ENCODE measurements around the gene PKNOX2. TPM values are rescaled to one million over a fixed set of nuclear protein-coding genes. Genes with fewer than 3 reads are reported as not detected.

Gene PKNOX2
- total RNA-seq, 2 experiments from 2014 or later, result not detected

DNA sequence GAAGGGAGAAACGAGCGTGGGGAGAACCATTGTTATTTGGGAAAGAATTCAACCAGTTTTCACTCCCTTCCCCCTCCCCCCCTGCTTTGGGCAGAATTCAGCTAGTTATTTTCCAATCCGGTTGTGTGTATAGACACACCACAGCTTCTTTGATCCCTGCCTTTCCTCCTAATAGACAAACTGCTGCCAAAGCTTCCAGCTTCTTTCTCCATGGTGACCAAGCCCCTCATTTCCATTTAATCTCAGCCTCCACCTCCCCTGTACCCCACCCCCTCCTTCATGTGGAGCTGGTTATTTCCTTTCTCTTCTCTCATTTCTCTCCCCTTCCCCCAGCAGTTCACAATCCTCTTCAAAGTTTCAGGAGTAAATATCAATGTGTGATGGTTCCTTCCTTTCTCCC is 24.8 kb upstream of the PKNOX2 start:
- POLR2A ChIA-PET, result no interaction called here
- Mint-ChIP-seq H3K36me3 (no peaks in the 10 kb centered on the region), H3K4me3 (no peak overlapping the region), H3K4me1 (ENCODE audit: low read depth) (peaks cover 4% of the 10 kb centered on the region), H3K27ac (no peak overlapping the region), H3K9me3 (no peaks in the 10 kb centered on the region), H3K27me3 (peaks cover 30% of the 10 kb centered on the region)
- CTCF ChIA-PET, result interaction anchor here (2.9 to 5.4 kb wide), 3 partner anchors 18 to 49 kb away, joined by 11 to 51 read pairs (median 34); partner anchors contain the start of gene TMEM218
- DNase-seq, result no peak
- intact Hi-C loops (cut with micrococcal nuclease), result loop anchor here (5.0 to 10.0 kb wide), 2 partner anchors 47 to 265 kb away; no protein-coding TSS in a partner anchor

GRCh38 chr11:125140233-125140632 is 24.3 kb upstream of the PKNOX2 start:
- peaks cover 4% of the 10 kb centered on the region for H3K4me1 Mint-ChIP-seq (ENCODE audit: low read depth)
- peaks cover 26% of the 10 kb centered on the region for H3K27me3 Mint-ChIP-seq
- H3K27ac Mint-ChIP-seq, result no peak overlapping the region
- ChIA-PET CTCF (interaction anchor here (0.8 to 5.4 kb wide), 13 partner anchors 9 to 303 kb away, joined by 3 to 66 read pairs (median 6); partner anchors contain the start of gene TMEM218), POLR2A (no interaction called here)
- no peak overlapping the region for H3K4me3 Mint-ChIP-seq
- H3K9me3 Mint-ChIP-seq, result no peaks in the 10 kb centered on the region
- intact Hi-C loops (cut with micrococcal nuclease), result loop anchor here (5.0 to 10.0 kb wide), 2 partner anchors 48 to 265 kb away; no protein-coding TSS in a partner anchor
- no peaks in the 10 kb centered on the region for H3K36me3 Mint-ChIP-seq
- no peak for DNase-seq

DNA sequence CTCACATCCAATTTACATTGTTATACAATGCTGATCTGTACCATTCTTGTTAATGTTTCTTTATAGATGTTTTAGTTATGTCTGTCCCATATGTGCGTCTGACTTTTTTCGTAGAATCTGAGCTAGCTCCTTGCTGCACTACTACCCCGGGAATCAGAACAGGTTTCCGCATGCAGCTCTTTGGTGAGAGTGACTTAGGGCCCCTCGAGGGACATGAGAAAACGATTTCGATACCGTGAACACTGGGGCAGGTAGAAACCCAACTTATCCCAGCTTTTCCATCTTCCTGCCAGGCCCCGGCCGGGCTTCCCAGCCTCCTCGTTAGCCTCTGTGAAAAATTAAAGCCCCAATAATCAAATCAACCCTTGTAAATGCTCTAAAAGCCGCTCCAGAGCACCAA is 23.4 kb upstream of the PKNOX2 start:
- no peak for DNase-seq
- ChIA-PET CTCF (interaction anchor here (0.8 to 5.4 kb wide), 22 partner anchors 8 to 304 kb away, joined by 3 to 66 read pairs (median 4); partner anchors contain the start of genes CCDC15 and TMEM218), POLR2A (no interaction called here)
- Mint-ChIP-seq H3K4me3 (no peak overlapping the region), H3K27me3 (peaks cover 22% of the 10 kb centered on the region), H3K27ac (no peak overlapping the region), H3K9me3 (no peaks in the 10 kb centered on the region), H3K36me3 (no peaks in the 10 kb centered on the region), H3K4me1 (ENCODE audit: low read depth) (peaks cover 4% of the 10 kb centered on the region)
- intact Hi-C loops (cut with micrococcal nuclease), result loop anchor here (1.0 to 10.0 kb wide), 3 partner anchors 49 to 266 kb away; no protein-coding TSS in a partner anchor

DNA sequence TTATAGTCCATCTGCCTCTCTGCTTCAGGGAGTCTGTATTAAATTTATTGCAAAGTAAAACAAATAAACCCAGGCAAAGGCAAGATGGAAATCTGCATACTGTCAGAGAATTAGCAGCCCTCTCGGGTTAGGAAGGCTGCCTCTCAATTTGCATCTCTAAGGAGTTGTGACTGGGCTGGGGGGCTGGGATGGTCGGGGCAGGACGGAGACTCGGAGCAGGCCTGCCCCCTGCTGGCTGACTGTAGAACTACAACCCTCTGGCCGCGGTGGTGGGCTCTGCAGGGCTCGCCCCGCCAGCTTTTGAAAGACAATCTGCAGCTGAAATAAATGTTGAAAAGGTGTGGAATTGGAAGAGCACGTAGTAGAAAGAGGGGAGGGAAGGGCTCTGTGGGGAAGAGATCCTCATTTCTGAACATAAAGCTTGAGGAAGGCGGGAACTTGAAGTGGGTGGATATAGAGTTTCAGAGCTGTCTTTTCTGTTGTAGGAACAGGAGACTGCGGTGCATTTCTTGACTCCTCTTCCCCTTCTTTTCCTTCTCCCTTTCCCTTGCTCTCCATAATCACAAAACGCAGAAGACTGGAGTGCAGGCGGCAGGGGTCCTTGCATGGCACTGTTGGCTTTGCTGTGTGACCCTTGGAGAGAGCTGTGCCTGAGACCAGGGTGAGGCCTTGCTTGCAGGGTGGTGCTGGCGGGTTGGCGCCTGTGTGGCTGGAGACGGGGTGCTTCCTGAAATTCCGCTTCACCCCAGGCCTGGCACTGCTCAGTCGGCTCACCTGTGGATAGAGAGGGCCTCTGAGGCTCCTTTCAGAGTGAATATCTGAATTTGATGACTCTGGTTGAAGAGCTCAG is 22.6 kb upstream of the PKNOX2 start:
- no peaks in the 10 kb centered on the region for H3K9me3 Mint-ChIP-seq
- no peak overlapping the region for H3K4me3 Mint-ChIP-seq
- H3K27ac Mint-ChIP-seq, result no peak overlapping the region
- ChIA-PET CTCF (interaction anchor here (0.6 to 5.4 kb wide), 47 partner anchors 8 to 473 kb away, joined by 3 to 66 read pairs (median 4); partner anchors contain the start of genes CCDC15, HEPACAM and TMEM218), POLR2A (no interaction called here)
- no peaks in the 10 kb centered on the region for H3K36me3 Mint-ChIP-seq
- H3K4me1 Mint-ChIP-seq (ENCODE audit: low read depth), result peaks cover 4% of the 10 kb centered on the region
- DNase-seq, result peak; percentile 62
- intact Hi-C loops (cut with micrococcal nuclease), result loop anchor here (1.0 to 10.0 kb wide), 3 partner anchors 50 to 267 kb away; no protein-coding TSS in a partner anchor
- peaks cover 21% of the 10 kb centered on the region for H3K27me3 Mint-ChIP-seq

GRCh38 chr11:125146232-125146631 is 18.3 kb upstream of the PKNOX2 start:
- ChIA-PET POLR2A (no interaction called here), CTCF (no interaction called here)
- intact Hi-C loops (cut with micrococcal nuclease), result loop anchor here (10.0 kb wide), 1 partner anchor 271 kb away; no protein-coding TSS in a partner anchor
- Mint-ChIP-seq H3K27me3 (peaks cover 8% of the 10 kb centered on the region), H3K9me3 (no peaks in the 10 kb centered on the region), H3K4me1 (ENCODE audit: low read depth) (peaks cover 4% of the 10 kb centered on the region), H3K4me3 (no peak overlapping the region), H3K36me3 (no peaks in the 10 kb centered on the region), H3K27ac (no peak overlapping the region)
- no peak for DNase-seq

DNA sequence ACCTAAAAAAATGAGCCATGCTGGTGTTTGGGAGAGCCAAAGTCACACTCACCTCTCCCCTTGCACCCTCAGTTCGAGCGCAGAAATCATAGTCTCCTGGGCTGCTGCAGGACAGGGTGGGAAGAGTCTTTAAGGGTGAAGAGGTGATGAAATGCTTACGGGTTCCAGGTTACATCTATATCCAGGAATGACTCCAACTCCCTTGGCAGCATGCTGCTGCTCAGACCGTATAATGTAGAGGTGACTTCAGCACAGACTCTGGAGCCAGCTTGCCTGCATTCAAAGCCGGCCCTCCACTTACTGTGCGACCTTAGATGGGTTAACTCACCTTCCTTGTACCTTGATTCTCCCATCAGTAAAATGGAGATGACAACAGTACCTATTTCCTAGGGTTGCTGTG is 17.3 kb upstream of the PKNOX2 start:
- H3K27me3 Mint-ChIP-seq, result peaks cover 2% of the 10 kb centered on the region
- POLR2A ChIA-PET, result no interaction called here
- no peak for DNase-seq

GRCh38 chr11:125148011-125148410 is 16.5 kb upstream of the PKNOX2 start:
- Mint-ChIP-seq H3K27me3 (no peaks in the 10 kb centered on the region), H3K9me3 (no peaks in the 10 kb centered on the region), H3K27ac (no peak overlapping the region), H3K4me3 (no peak overlapping the region), H3K36me3 (no peaks in the 10 kb centered on the region), H3K4me1 (ENCODE audit: low read depth) (no peaks in the 10 kb centered on the region)
- DNase-seq, result no peak
- CTCF ChIA-PET, result no interaction called here
- POLR2A ChIA-PET, result no interaction called here
- intact Hi-C loops (cut with micrococcal nuclease), result loop anchor here (10.0 kb wide), 1 partner anchor 273 kb away; no protein-coding TSS in a partner anchor

More for the DNA sequence above, 17.3 kb upstream of the PKNOX2 start:
- Mint-ChIP-seq H3K36me3 (no peaks in the 10 kb centered on the region), H3K9me3 (no peaks in the 10 kb centered on the region), H3K4me3 (no peak overlapping the region), H3K27ac (no peak overlapping the region), H3K4me1 (ENCODE audit: low read depth) (no peaks in the 10 kb centered on the region)
- CTCF ChIA-PET, result no interaction called here
- intact Hi-C loops (cut with micrococcal nuclease), result loop anchor here (10.0 kb wide), 1 partner anchor 272 kb away; no protein-coding TSS in a partner anchor

DNA sequence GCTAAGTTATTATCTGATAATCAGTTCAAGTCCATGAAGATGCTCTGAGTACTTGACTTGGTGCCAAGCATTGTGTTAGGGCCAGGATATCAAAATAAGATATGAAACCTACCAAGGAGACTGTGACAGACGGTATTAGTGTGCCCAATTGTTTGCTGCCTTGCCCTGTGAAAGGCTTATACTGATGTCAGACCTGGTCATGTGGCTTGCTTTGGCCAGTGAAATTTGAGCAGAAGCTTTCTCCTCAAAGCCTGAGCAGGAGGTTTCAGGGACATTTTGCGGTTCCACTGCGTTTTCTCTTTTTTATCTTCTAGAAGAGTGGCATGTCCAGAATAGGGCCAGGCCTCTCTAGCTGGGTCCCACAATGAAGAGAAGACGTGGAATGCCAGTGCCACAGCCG is 15.8 kb upstream of the PKNOX2 start:
- POLR2A ChIA-PET, result no interaction called here

DNA sequence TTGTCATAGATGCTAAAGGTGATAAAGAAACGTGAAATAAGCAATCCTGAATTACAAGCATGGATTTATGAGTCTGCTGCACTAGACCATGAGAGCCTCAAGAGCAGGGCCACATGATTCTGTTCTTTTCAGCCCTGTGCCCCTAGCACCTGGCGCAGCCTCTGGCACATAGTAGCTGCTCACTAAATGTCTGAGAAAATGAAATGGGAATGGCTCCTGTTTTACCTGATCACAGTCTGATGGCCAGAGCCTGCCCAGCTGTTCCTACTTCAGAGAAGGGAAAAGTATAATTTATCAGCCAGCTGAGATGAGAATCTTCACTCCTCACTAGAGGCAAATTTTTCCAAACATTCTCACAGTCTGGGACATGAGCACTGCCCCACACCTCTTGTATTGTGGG is 10.7 kb upstream of the PKNOX2 start:
- CTCF ChIA-PET, result interaction anchor here (1.5 kb wide), 1 partner anchor 12 kb away, joined by 6 read pairs; no protein-coding TSS in a partner anchor
- H3K36me3 Mint-ChIP-seq, result no peaks in the 10 kb centered on the region
- no peak overlapping the region for H3K4me3 Mint-ChIP-seq
- peaks cover 28% of the 10 kb centered on the region for H3K27me3 Mint-ChIP-seq
- no peak overlapping the region for H3K27ac Mint-ChIP-seq
- H3K9me3 Mint-ChIP-seq, result no peaks in the 10 kb centered on the region
- no peaks in the 10 kb centered on the region for H3K4me1 Mint-ChIP-seq (ENCODE audit: low read depth)
- POLR2A ChIA-PET, result no interaction called here
- intact Hi-C loops (cut with micrococcal nuclease), result no loop called here
- DNase-seq, result no peak

More for the DNA sequence above, 15.8 kb upstream of the PKNOX2 start:
- Mint-ChIP-seq H3K4me1 (ENCODE audit: low read depth) (no peaks in the 10 kb centered on the region), H3K27ac (no peak overlapping the region), H3K27me3 (no peaks in the 10 kb centered on the region), H3K4me3 (no peak overlapping the region), H3K9me3 (no peaks in the 10 kb centered on the region), H3K36me3 (no peaks in the 10 kb centered on the region)
- DNase-seq, result no peak
- CTCF ChIA-PET, result interaction anchor here (1.2 kb wide), 1 partner anchor 8 kb away, joined by 3 read pairs; no protein-coding TSS in a partner anchor
- intact Hi-C loops (cut with micrococcal nuclease), result loop anchor here (10.0 kb wide), 1 partner anchor 274 kb away; no protein-coding TSS in a partner anchor

GRCh38 chr11:125154378-125155099 is 10.0 kb upstream of the PKNOX2 start:
- Mint-ChIP-seq H3K4me1 (ENCODE audit: low read depth) (no peaks in the 10 kb centered on the region), H3K27ac (no peak overlapping the region), H3K4me3 (no peak overlapping the region), H3K27me3 (peaks cover 28% of the 10 kb centered on the region), H3K36me3 (no peaks in the 10 kb centered on the region), H3K9me3 (no peaks in the 10 kb centered on the region)
- ChIA-PET CTCF (interaction anchor here (0.9 to 1.5 kb wide), 2 partner anchors 9 to 12 kb away, joined by 3 to 6 read pairs; no protein-coding TSS in a partner anchor), POLR2A (no interaction called here)
- intact Hi-C loops (cut with micrococcal nuclease), result no loop called here
- DNase-seq, result no peak

DNA sequence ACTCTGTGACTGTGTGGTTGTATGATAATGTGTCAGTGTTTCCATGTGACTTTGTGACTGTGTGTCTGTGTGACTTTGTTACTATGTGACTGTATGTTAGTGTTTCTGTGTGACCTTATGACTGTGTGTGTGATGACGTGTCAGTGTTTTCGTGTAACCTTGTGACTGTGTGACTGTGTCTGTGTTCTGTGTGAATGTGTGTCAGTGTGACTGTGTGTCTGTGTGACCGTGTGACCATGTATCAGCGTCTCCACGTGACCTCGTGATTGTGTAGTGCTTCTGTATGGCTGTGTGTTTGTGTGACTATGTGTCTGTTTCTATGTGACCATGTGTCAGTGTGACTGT is 9.5 kb upstream of the PKNOX2 start:
- intact Hi-C loops (cut with micrococcal nuclease), result no loop called here
- ChIA-PET POLR2A (no interaction called here), CTCF (interaction anchor here (0.9 kb wide), 1 partner anchor 9 kb away, joined by 3 read pairs; no protein-coding TSS in a partner anchor)
- no peaks in the 10 kb centered on the region for H3K4me1 Mint-ChIP-seq (ENCODE audit: low read depth)
- H3K27ac Mint-ChIP-seq, result no peak overlapping the region
- no peak overlapping the region for H3K4me3 Mint-ChIP-seq
- no peak for DNase-seq
- peaks cover 28% of the 10 kb centered on the region for H3K27me3 Mint-ChIP-seq
- H3K9me3 Mint-ChIP-seq, result no peaks in the 10 kb centered on the region
- H3K36me3 Mint-ChIP-seq, result no peaks in the 10 kb centered on the region

- intact Hi-C loops (cut with micrococcal nuclease), result no loop called here
- Mint-ChIP-seq H3K9me3 (no peaks in the 10 kb centered on the region), H3K4me3 (no peak overlapping the region), H3K27ac (no peak overlapping the region), H3K4me1 (ENCODE audit: low read depth) (no peaks in the 10 kb centered on the region), H3K27me3 (peaks cover 28% of the 10 kb centered on the region), H3K36me3 (no peaks in the 10 kb centered on the region)
- no peak for DNase-seq
- POLR2A ChIA-PET, result no interaction called here
- CTCF ChIA-PET, result no interaction called here
Measured at GRCh38 chr11:125155767-125156166, 8.8 kb upstream of the PKNOX2 start.

All from activated CD4-positive, alpha-beta memory T cell treated with anti-CD3 and anti-CD28 coated beads for 36 hours (primary cell).